ENCODE data around the gene CEP85L. TPM values are rescaled to one million over a fixed set of nuclear protein-coding genes. Genes with fewer than 3 reads are reported as not detected.

Gene CEP85L
- 1.4 and 1.7 TPM in 2 replicates for total RNA-seq (2016; rRNA removed; fragmentation: Illumina TruSeq; extraction: Trizol)
- 0.61 and 1.1 TPM in 2 replicates for total RNA-seq (2016; cell fraction: cytosol; rRNA removed; fragmentation: Illumina TruSeq; extraction: Trizol; ENCODE audit: low read depth)
- 1.2 and 1.3 TPM in 2 replicates for total RNA-seq (2016; cell fraction: insoluble cytoplasmic fraction; rRNA removed; fragmentation: Illumina TruSeq; extraction: Trizol)
- 0.83 and 1.00 TPM in 2 replicates for total RNA-seq (2016; cell fraction: membrane; rRNA removed; fragmentation: Illumina TruSeq; extraction: Trizol)
- 2.4 and 2.6 TPM in 2 replicates for total RNA-seq (2016; cell fraction: nucleus; rRNA removed; fragmentation: Illumina TruSeq; extraction: Trizol)
- polyA plus RNA-seq (2011; rRNA removed) = 0.44 and 0.77 TPM in 2 replicates
- 0.17 and 0.82 TPM in 2 replicates for polyA plus RNA-seq (2011; cell fraction: cytosol; rRNA removed)
- polyA plus RNA-seq (2011; cell fraction: nucleus; rRNA removed) = 0.56 and 0.74 TPM in 2 replicates
- 0.30 and 0.35 TPM in 2 replicates for polyA plus RNA-seq (2012)
- polyA plus RNA-seq (2016; cell fraction: cytosol; fragmentation: Illumina TruSeq; extraction: Trizol; ENCODE audit: low read depth) = 0.16 and 0.33 TPM in 2 replicates
- polyA plus RNA-seq (2016; cell fraction: insoluble cytoplasmic fraction; fragmentation: Illumina TruSeq; extraction: Trizol; ENCODE audit: low read depth) = 0.70 and 0.80 TPM in 2 replicates
- polyA plus RNA-seq (2016; cell fraction: membrane; fragmentation: Illumina TruSeq; extraction: Trizol; ENCODE audit: low read depth) = 0.33 and 0.34 TPM in 2 replicates
- polyA plus RNA-seq (2016; cell fraction: nucleus; fragmentation: Illumina TruSeq; extraction: Trizol; ENCODE audit: insufficient read depth, low read depth) = 0.22 and 0.37 TPM in 2 replicates
- 5.0 and 12.4 TPM in 2 replicates for polyA minus RNA-seq (2011; rRNA and poly(A)+ RNA removed; ENCODE audit: low replicate concordance)
- 0.79 and 1.5 TPM in 2 replicates for polyA minus RNA-seq (2011; cell fraction: cytosol; rRNA and poly(A)+ RNA removed)
- 5.8 and 9.8 TPM in 2 replicates for polyA minus RNA-seq (2011; cell fraction: nucleus; rRNA and poly(A)+ RNA removed)
- Bru-seq, nascent RNA = percentile 41 among the genes with signal in this experiment
- percentile 35 among the genes with signal in this experiment for BruChase-seq, experiment 1, labeled RNA remaining after a 6-hour chase
- BruChase-seq, experiment 2, labeled RNA remaining after a 2-hour chase = percentile 35 among the genes with signal in this experiment
- long read RNA-seq, experiment 1, partial matches to known transcripts = 2 of 2 reads
- long read RNA-seq, experiment 1, other reads (novel, unspliced or antisense) = 0 of 2 reads
- long read RNA-seq, experiment 2, partial matches to known transcripts = 0 of 1 reads
- long read RNA-seq, experiment 2, other reads (novel, unspliced or antisense) = 1 of 1 reads

DNA sequence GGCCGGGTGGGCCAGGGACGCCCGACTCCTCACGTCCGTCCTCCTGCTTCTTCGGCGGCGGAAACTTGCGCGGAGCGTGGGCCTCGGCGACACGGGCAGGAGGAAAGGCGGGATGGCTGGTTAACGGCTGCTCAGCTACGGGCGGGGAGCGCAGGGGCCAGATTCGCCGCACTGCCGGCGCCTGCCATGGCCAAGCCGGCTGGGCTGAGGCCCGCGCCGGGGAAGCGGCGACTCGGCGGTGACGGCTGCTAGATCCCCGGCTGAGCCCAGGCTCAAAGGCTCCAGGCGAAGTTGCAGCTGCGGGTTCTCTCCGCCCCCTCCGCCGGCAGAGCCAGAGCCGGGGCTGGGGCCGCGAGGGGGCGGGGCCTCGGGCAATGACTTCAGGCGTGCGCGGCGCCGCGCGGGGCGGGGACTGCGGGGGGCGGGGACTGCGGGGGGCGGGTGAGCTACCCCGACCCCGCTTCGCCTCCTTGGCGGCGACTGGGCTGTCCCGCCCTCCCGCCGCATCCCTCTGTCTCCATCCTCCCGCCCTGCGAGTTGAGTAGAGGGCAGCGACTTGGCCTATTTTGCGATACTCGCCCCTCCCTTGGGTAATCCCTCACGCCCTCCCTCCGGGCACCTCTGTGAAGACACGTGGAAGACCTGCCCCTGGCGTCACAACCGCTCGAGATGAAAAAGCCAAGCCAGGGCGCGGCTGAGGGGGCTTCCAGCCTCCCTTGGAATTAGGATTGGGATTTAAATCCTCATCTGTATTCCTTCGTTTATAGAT, at the start of gene CEP85L:
TSS of gene CEP85L (minus strand) at position 310 of the 769 bp plus-strand sequence. CDS start 322 bp downstream, outside the sequence.
- Histone ChIP-seq H3K79me2 (ENCODE audit: insufficient read depth, low read length) (no peaks in the 10 kb centered on the region), H3K4me1 (ENCODE audit: insufficient read depth, low read length) (peaks cover 16% of the 10 kb centered on the region), H3K4me2 (ENCODE audit: low read depth, low read length) (peak within 1 kb of the TSS; percentile 91), H3K9ac (ENCODE audit: insufficient read depth, low read depth, low read length) (peak within 1 kb of the TSS; percentile 62; the same call in 1 of the 2 replicates), H3K27me3 (ENCODE audit: control insufficient read depth in 1 of 2, insufficient read depth in 2 of 2, low read length in 2 of 2) (peaks cover 0 to 26% of the 10 kb centered on the region in 2 experiments; a peak in 3 of 5 replicates), H3K4me3 (replicated peaks in 1 of 3; ENCODE audit: insufficient read depth in 1 of 3, low read depth in 2 of 3, low read length in 3 of 3) (peak within 1 kb of the TSS; percentile 61 to 81 (median 75)), H3K9me3 (ENCODE audit: low read length) (no peaks in the 10 kb centered on the region), H2AFZ (ENCODE audit: low read length) (no peak within 1 kb of the TSS), H3K27ac (ENCODE audit: extremely low read length, insufficient read depth, low read length) (no peak within 1 kb of the TSS), H3K36me3 (replicated peaks in 1 of 2; ENCODE audit: control insufficient read depth in 1 of 2, insufficient read depth in 2 of 2, low read length in 2 of 2) (no peaks in the 10 kb centered on the region), H4K20me1 (ENCODE audit: insufficient read depth, low read length) (no peaks in the 10 kb centered on the region)
- FAIRE-seq (no peak), ATAC-seq (peak; percentile 96), DNase-seq (ENCODE audit: low spot score) (peak; percentile 81)
- in situ Hi-C loops (cut with HindIII; ENCODE audit: extremely low pct_ligation_motif_present, low pct_unique_long_range_greater_than_20kb) (no loop called here), intact Hi-C loops (cut with micrococcal nuclease; ENCODE audit: unreplicated experiment) (loop anchor here (2.0 kb wide), 1 partner anchor 125 kb away; no protein-coding TSS in a partner anchor)
- POLR2A ChIA-PET = no interaction called here
- CTCF ChIA-PET (ENCODE audit: low intra/inter-chr PET ratio, low total read pairs) = no interaction called here
- BruUV-seq (replicated peaks) = no TSS peak
- 2% methylated on average over 13 of the region's 77 CpGs for WGBS (ENCODE audit: low lambda C conversion rate)
- no peak for TF ChIP-seq NCOR1 (IDR thresholded peaks at IDR 0.05; ENCODE audit: borderline replicate concordance, low read length)
- TF ChIP-seq ZNF431 (CRISPR knock-in tag; IDR thresholded peaks at IDR 0.05; ENCODE audit: borderline replicate concordance, low read depth) = 0 out of 2 replicates have a peak, but pooled peaks have one; percentile 61
- 0 out of 2 replicates have a peak, but pooled peaks have one; percentile 34 for TF ChIP-seq ZNF354B (CRISPR knock-in tag; IDR thresholded peaks at IDR 0.05)
- TF ChIP-seq, protein P1, sequence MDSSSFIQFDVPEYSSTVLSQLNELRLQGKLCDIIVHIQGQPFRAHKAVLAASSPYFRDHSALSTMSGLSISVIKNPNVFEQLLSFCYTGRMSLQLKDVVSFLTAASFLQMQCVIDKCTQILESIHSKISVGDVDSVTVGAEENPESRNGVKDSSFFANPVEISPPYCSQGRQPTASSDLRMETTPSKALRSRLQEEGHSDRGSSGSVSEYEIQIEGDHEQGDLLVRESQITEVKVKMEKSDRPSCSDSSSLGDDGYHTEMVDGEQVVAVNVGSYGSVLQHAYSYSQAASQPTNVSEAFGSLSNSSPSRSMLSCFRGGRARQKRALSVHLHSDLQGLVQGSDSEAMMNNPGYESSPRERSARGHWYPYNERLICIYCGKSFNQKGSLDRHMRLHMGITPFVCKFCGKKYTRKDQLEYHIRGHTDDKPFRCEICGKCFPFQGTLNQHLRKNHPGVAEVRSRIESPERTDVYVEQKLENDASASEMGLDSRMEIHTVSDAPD (CRISPR knock-in tag; IDR thresholded peaks at IDR 0.05) = no peak
- TF ChIP-seq SMAD1 (CRISPR knock-in tag; IDR thresholded peaks at IDR 0.05; ENCODE audit: borderline replicate concordance, low read depth) = peak; percentile 64; the same call in 1 of the 2 replicates
- peak; percentile 20; the same call in 1 of the 2 replicates for TF ChIP-seq ZFP90 (CRISPR knock-in tag; IDR thresholded peaks at IDR 0.05; ENCODE audit: borderline replicate concordance)
- TF ChIP-seq ZNF883 (CRISPR knock-in tag; IDR thresholded peaks at IDR 0.05; ENCODE audit: not compliant biosample characterization) = peak; percentile 36
- TF ChIP-seq, protein P2, sequence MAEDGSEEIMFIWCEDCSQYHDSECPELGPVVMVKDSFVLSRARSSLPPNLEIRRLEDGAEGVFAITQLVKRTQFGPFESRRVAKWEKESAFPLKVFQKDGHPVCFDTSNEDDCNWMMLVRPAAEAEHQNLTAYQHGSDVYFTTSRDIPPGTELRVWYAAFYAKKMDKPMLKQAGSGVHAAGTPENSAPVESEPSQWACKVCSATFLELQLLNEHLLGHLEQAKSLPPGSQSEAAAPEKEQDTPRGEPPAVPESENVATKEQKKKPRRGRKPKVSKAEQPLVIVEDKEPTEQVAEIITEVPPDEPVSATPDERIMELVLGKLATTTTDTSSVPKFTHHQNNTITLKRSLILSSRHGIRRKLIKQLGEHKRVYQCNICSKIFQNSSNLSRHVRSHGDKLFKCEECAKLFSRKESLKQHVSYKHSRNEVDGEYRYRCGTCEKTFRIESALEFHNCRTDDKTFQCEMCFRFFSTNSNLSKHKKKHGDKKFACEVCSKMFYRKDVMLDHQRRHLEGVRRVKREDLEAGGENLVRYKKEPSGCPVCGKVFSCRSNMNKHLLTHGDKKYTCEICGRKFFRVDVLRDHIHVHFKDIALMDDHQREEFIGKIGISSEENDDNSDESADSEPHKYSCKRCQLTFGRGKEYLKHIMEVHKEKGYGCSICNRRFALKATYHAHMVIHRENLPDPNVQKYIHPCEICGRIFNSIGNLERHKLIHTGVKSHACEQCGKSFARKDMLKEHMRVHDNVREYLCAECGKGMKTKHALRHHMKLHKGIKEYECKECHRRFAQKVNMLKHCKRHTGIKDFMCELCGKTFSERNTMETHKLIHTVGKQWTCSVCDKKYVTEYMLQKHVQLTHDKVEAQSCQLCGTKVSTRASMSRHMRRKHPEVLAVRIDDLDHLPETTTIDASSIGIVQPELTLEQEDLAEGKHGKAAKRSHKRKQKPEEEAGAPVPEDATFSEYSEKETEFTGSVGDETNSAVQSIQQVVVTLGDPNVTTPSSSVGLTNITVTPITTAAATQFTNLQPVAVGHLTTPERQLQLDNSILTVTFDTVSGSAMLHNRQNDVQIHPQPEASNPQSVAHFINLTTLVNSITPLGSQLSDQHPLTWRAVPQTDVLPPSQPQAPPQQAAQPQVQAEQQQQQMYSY (CRISPR knock-in tag; IDR thresholded peaks at IDR 0.05) = no peak
- TF ChIP-seq, protein P3, sequence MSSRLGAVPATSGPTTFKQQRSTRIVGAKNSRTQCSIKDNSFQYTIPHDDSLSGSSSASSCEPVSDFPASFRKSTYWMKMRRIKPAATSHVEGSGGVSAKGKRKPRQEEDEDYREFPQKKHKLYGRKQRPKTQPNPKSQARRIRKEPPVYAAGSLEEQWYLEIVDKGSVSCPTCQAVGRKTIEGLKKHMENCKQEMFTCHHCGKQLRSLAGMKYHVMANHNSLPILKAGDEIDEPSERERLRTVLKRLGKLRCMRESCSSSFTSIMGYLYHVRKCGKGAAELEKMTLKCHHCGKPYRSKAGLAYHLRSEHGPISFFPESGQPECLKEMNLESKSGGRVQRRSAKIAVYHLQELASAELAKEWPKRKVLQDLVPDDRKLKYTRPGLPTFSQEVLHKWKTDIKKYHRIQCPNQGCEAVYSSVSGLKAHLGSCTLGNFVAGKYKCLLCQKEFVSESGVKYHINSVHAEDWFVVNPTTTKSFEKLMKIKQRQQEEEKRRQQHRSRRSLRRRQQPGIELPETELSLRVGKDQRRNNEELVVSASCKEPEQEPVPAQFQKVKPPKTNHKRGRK (CRISPR knock-in tag; IDR thresholded peaks at IDR 0.05) = peak; percentile 32; the same call in 1 of the 2 replicates

All from HepG2 (cell line).